K562 treated with DMSO at 1 percent for 4 hours (cell line): ENCODE data around the gene CFL1. TPM values are rescaled to one million over a fixed set of nuclear protein-coding genes. Genes with fewer than 3 reads are reported as not detected.

Experiments
- total RNA-seq: library from RNA; unstranded; fragments of 300-600 nt; gene quantifications from 2 replicates; pipeline ENCODE4 v1.2.3, GENCODE V29; 2022; ENCODE audit not compliant: insufficient read depth

CFL1 gene
- total RNA-seq, result 715 and 721 TPM in 2 replicates

GRCh38 chr11:65857853-65858680 is at the start of gene CFL1:
Gene CFL1 (minus strand): TSS chr11:65858180. CDS start chr11:65858099, 81 bp downstream.

GRCh38 chr11:65900125-65900898 is 42.3 kb upstream of the CFL1 start, which contains the start of gene FOSL1:
Gene FOSL1 (minus strand): TSS chr11:65900388. CDS start chr11:65900339, 49 bp downstream.

GRCh38 chr11:65890324-65891218 is 32.6 kb upstream of the CFL1 start, which contains the start of gene CCDC85B:
Gene CCDC85B (plus strand): TSS chr11:65890673. CDS start chr11:65890784, 111 bp downstream.

GRCh38 chr11:65888163-65888814 is 30.3 kb upstream of the CFL1 start, which contains the start of gene FIBP:
Gene FIBP (minus strand): TSS chr11:65888471. CDS start chr11:65888418, 53 bp downstream.

GRCh38 chr11:65879617-65880016 is 21.6 kb upstream of the CFL1 start, which contains the start of gene CTSW:
Gene CTSW (plus strand): TSS chr11:65879837. CDS start chr11:65879855, 18 bp downstream.

GRCh38 chr11:65872586-65873317 is 14.8 kb upstream of the CFL1 start, which contains the start of gene EFEMP2:
Gene EFEMP2 (minus strand): TSS chr11:65872800. CDS start chr11:65872354, 446 bp downstream.

GRCh38 chr11:65860278-65861164 is 2.5 kb upstream of the CFL1 start, which contains the start of gene MUS81:
Gene MUS81 (plus strand): TSS chr11:65860433. CDS start chr11:65860754, 321 bp downstream.

GRCh38 chr11:65833297-65834030 is 24.5 kb downstream of the CFL1 start, which contains the start of gene SNX32:
Gene SNX32 (plus strand): TSS chr11:65833963. CDS start chr11:65834066, 103 bp downstream.

Other genes with a start within 250 kb of the CFL1 start
- 58.9 and 66.8 TPM in 2 replicates for gene MAP3K11, start 244.0 kb downstream of the CFL1 start, total RNA-seq
- 31.8 and 46.2 TPM in 2 replicates for gene PCNX3, start 242.4 kb downstream of the CFL1 start, total RNA-seq
- 55.3 and 62.8 TPM in 2 replicates for gene SIPA1, start 220.1 kb downstream of the CFL1 start, total RNA-seq
- gene RELA, start 195.3 kb downstream of the CFL1 start, total RNA-seq, result 58.1 and 70.6 TPM in 2 replicates
- 26.4 and 36.7 TPM in 2 replicates for gene KAT5, start 145.9 kb downstream of the CFL1 start, total RNA-seq
- gene RNASEH2C, start 137.4 kb downstream of the CFL1 start, total RNA-seq, result 24.6 and 34.7 TPM in 2 replicates
- 25.5 and 28.9 TPM in 2 replicates for gene AP5B1, start 77.2 kb downstream of the CFL1 start, total RNA-seq
- gene OVOL1, start 71.1 kb downstream of the CFL1 start, total RNA-seq, result not detected in 2 replicates
- not detected in 2 replicates for gene SNX32, start 24.2 kb downstream of the CFL1 start, total RNA-seq
- gene MUS81, start 2.3 kb upstream of the CFL1 start, total RNA-seq, result 69.2 and 73.6 TPM in 2 replicates
- gene EFEMP2, start 14.6 kb upstream of the CFL1 start, total RNA-seq, result 2.3 TPM in 1 of 2 replicates, not detected in the other
- not detected in 2 replicates for gene CTSW, start 21.7 kb upstream of the CFL1 start, total RNA-seq
- 49.6 and 55.0 TPM in 2 replicates for gene FIBP, start 30.3 kb upstream of the CFL1 start, total RNA-seq
- 36.9 and 41.3 TPM in 2 replicates for gene CCDC85B, start 32.5 kb upstream of the CFL1 start, total RNA-seq
- gene FOSL1, start 42.2 kb upstream of the CFL1 start, total RNA-seq, result 4.6 and 7.2 TPM in 2 replicates
- 50.5 and 55.0 TPM in 2 replicates for gene C11orf68, start 60.9 kb upstream of the CFL1 start, total RNA-seq
- gene DRAP1, start 61.2 kb upstream of the CFL1 start, total RNA-seq, result 133 and 159 TPM in 2 replicates
- gene TSGA10IP, start 87.3 kb upstream of the CFL1 start, total RNA-seq, result not detected in 2 replicates
- 64.4 and 73.6 TPM in 2 replicates for gene SART1, start 103.6 kb upstream of the CFL1 start, total RNA-seq
- gene EIF1AD, start 144.0 kb upstream of the CFL1 start, total RNA-seq, result 33.9 and 39.2 TPM in 2 replicates
- gene BANF1, start 144.3 kb upstream of the CFL1 start, total RNA-seq, result 201 and 212 TPM in 2 replicates
- not detected in 2 replicates for gene CST6, start 153.8 kb upstream of the CFL1 start, total RNA-seq
- not detected in 2 replicates for gene CATSPER1, start 168.3 kb upstream of the CFL1 start, total RNA-seq
- gene GAL3ST3, start 191.0 kb upstream of the CFL1 start, total RNA-seq, result not detected in 2 replicates
- gene SF3B2, start 194.2 kb upstream of the CFL1 start, total RNA-seq, result 197 and 236 TPM in 2 replicates
- gene PACS1, start 212.1 kb upstream of the CFL1 start, total RNA-seq, result 26.7 and 27.9 TPM in 2 replicates